GM18951 (cell line): ENCODE measurements around the gene CCDC93.

Source experiments
- POLR2A ChIP-seq: IDR thresholded peaks from 4 replicates; pipeline ENCODE4 v1.6.1; 2011; ENCODE audit warnings: mild to moderate bottlenecking; ENCODE audit not compliant: insufficient read length, insufficient read depth; ENCODE audit errors: extremely low read depth
- in situ Hi-C: fragments of 300-500 bp; cut with MboI; formaldehyde crosslinking; loops from one replicate; pipeline ENCODE4 v1.12.0; 2022; ENCODE audit warnings: low sequenced_read_pairs, mixed read lengths, inconsistent platforms; ENCODE audit not compliant: unreplicated experiment

CCDC93 gene

DNA sequence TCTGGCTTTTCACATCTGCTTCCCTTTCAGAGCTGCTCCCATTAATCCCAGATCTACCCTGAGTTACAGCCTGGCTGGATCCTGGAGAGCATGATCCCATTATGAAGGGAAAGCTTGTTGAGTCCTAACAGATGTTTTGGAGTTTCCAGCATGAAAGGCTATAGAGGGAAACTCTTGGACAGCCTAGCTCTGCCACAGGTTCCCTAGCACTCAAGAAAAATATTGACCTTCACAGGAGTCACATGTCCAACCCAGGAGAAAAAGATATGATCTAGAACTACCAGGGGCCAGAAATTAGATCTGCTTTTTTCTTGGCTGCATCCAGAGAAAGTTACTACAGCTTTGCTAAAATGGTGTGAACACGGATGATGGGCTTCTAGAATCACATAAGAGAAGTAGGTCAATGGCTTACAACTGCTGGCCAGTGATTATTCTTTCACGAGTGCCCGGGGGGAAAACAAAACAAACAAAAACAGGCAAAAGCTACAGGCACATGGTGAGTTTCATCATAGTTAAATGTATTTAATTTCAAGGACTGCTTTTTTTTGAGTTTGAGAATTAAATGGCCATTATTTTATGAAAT lies 15.9 kb downstream of the CCDC93 start:
- in situ Hi-C loops: no loop called here
- TF ChIP-seq POLR2A: no peak

- no peak for TF ChIP-seq POLR2A
Measured at GRCh38 chr2:117996525-117996924, 17.3 kb downstream of the CCDC93 start.

GRCh38 chr2:117994729-117995128 lies 19.1 kb downstream of the CCDC93 start:
- no peak for TF ChIP-seq POLR2A
- in situ Hi-C loops: no loop called here

More at GRCh38 chr2:117996525-117996924, 17.3 kb downstream of the CCDC93 start:
- in situ Hi-C loops: no loop called here

GRCh38 chr2:117989854-117990438 lies 23.9 kb downstream of the CCDC93 start:
- in situ Hi-C loops: no loop called here
- TF ChIP-seq POLR2A: no peak

DNA sequence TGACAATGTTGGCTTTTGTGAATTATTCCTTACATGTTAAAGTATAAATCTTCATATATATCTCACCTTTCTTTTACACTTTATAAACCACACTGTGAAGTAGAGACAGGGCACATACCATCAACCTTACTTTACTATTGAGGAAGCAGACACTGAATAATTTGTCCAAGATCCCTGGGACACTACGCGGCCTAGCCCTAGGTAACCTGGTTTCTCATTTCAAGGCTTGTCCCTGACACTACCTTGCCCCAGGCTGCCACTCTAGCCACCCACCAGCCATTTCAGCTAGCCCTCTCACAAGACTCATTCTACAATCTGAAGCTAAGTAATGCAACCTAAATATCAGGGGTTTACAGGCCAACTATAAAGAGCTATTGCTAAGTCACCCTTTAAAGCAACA lies 26.7 kb downstream of the CCDC93 start:
- in situ Hi-C loops: no loop called here
- TF ChIP-seq POLR2A: no peak

DNA sequence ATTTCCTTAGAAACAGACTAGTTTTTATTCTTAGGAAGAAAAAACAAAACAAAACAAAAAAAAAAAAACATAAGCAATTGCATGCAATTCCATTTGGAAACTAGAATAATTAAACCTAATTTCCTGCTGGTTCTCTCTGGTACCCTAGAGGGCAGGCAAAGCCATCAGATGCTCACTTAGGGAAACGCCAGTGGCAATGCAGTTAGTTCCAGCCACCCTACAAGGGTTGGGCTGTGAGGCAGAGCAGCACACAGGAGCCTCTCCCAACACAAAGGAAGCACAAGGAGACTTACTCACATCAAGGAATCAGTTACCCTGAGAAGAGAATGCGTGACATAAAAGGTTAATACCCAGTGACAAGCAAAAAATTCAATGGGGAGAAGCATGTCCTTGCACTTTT lies 28.8 kb downstream of the CCDC93 start:
- in situ Hi-C loops: no loop called here

GRCh38 chr2:117984208-117984607 lies 29.7 kb downstream of the CCDC93 start:
- no peak for TF ChIP-seq POLR2A
- in situ Hi-C loops: no loop called here

More for the DNA sequence above, 28.8 kb downstream of the CCDC93 start:
- no peak for TF ChIP-seq POLR2A

DNA sequence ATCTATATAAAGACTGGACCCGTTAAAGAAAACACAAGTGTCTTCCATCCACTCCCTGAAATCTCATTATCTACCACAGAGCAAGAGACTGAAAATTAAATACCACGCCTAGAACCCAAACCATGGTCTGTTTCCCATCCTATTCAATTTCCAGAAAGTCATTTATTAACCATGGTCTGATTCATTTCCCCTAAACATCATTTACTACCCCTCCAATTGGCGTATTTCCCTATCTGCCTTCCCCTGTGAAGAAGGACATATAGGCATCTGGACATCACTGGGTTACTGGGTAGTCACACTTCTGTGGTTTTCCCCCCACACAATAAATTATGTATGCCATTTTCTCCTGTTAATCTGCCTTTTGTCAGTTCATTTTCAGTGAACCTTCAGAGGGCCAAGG lies 30.8 kb downstream of the CCDC93 start:
- in situ Hi-C loops: no loop called here
- TF ChIP-seq POLR2A: no peak

DNA sequence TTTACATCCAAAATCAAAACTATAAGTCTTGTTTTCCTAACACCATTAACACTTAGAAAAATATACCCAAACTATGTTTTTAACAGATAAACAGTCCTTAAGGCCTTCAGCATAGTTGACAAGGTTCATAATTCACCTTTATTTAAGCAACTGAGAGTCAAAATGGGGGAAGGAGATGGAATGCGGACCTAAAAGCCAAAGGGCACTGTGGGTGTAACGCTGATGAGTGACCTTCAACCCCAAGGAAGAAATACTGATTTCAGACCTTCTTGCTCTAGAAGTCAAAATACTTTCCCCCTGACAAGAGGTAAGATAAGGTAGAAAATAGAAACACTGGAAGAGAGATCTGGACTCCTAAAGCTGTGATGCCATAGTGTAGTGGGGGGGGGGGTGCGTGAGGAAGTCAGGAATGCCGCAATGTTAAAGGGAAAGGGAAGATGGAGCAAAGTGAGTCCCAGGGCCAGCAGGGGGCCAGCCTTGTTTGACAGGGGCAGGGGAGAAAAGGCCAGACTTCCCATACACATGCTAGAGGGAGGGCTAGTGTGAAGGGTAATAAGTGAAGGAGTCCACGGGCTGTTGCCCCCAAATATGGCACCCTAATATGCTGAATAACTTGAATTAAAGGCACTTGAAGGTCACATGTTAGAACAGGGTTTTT lies 31.4 kb downstream of the CCDC93 start:
- TF ChIP-seq POLR2A: no peak
- in situ Hi-C loops: no loop called here

DNA sequence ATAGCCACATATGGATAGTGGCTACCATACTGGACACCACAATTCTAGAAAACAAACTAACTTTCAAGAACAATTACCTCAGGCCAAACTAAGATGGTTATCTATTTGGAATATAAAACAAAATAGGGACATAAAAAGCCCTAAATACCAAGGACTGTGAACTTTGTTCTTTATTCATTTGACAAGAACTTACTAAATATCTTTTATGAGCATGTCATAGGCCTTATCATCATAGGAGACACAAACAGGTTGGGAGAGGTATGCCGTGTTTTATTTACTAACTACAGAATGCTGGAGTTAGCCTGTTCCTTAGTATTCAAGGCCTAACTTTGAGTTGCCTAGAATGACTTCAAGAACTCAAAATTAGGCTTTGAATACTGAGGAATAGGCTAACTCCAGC lies 32.1 kb downstream of the CCDC93 start:
- in situ Hi-C loops: no loop called here
- no peak for TF ChIP-seq POLR2A

GRCh38 chr2:117980783-117981676 lies 32.8 kb downstream of the CCDC93 start:
- in situ Hi-C loops: no loop called here
- no peak for TF ChIP-seq POLR2A

DNA sequence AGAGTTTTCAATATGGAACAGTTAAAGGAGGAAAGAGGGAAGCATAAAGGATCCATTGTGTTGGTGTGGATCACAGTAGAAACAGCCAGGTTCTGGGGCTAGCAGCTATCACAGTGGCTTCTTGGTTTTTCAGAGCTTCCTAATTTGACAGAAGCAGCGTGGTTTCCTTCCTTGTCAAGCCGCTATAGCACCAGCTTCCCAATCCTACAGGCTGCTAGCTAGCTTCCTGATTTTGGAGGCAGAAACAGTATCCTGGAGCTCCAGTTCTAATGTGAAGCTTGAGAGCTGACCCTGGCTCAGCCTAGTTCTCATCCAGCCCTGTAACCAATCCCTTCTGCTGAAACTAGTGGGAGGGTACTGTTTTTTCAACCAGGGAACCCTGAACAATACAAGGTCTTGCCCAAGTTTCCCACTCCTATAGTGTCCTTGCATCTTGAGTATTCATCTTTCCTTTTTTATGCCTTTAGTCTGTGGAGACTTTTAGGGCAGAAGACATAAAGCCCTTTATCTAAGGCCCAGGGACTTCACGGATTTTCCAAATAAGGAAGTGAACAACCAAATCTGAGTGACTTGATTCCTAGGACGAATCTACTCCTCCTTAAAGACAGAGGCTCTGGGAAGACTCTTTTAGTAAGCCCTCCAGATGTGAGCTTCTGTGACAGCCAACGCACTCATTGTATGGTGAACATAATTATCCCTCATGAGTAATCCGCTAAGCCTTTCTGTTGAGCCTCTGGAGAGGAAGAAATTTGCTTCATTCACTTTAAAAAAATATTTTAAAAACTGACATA lies 33.8 kb downstream of the CCDC93 start:
- no peak for TF ChIP-seq POLR2A
- in situ Hi-C loops: no loop called here

DNA sequence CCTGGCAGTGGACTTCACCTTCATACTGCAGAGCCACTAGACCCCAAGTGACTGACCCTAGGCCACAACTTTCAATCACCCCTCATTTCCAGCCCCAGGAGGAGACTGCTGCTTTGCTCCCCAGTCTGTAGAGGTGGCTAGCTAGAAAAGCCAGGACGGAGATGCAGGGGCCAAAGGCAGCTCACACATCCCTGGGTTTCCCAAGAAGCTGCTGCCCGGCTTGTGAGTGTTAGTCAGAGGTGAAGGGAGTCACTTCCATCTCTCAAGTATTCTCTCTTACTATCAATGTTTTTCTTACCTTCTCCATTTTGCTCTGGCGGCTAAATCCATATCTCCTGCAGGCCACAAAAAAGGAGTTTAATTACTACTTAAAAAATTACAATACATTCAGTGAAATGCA lies 36.2 kb downstream of the CCDC93 start:
- TF ChIP-seq POLR2A: no peak
- in situ Hi-C loops: no loop called here

- no peak for TF ChIP-seq POLR2A
- in situ Hi-C loops: no loop called here
Measured at GRCh38 chr2:117976581-117976980, 37.3 kb downstream of the CCDC93 start.
